Measurements from ENCODE around the gene L3MBTL2.

DNA sequence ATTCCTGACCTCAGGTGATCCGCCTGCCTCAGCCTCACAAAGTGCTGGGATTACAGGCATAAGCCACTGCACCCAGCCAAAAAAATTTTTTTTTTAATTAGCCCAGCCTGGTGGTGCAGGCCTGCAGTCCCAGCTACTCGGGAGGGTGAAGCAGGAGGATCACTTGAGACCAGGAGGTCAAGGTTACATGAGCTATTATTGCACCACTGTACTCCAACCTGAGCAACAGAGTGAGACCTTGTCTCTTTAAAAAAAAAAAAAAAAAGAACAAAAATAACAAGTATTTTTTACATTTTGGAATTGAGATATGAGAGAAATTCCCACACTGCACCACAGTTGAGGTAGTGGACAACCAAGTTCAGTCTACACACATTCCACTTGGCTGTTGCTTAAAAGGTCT lies 13.6 kb upstream of the L3MBTL2 start:
- TF ChIP-seq YY1 (IDR thresholded peaks at IDR 0.05; ENCODE audit: insufficient read depth, insufficient read length) (no peak), ZNF274 (IDR thresholded peaks at IDR 0.05; ENCODE audit: low read depth, low read length) (no peak), SUZ12 (IDR thresholded peaks at IDR 0.05; ENCODE audit: extremely low read depth, insufficient read depth, insufficient read length) (no peak)

Data from NT2/D1 (cell line).